ENCODE measurements around the gene HNRNPA2B1.

Gene HNRNPA2B1

DNA sequence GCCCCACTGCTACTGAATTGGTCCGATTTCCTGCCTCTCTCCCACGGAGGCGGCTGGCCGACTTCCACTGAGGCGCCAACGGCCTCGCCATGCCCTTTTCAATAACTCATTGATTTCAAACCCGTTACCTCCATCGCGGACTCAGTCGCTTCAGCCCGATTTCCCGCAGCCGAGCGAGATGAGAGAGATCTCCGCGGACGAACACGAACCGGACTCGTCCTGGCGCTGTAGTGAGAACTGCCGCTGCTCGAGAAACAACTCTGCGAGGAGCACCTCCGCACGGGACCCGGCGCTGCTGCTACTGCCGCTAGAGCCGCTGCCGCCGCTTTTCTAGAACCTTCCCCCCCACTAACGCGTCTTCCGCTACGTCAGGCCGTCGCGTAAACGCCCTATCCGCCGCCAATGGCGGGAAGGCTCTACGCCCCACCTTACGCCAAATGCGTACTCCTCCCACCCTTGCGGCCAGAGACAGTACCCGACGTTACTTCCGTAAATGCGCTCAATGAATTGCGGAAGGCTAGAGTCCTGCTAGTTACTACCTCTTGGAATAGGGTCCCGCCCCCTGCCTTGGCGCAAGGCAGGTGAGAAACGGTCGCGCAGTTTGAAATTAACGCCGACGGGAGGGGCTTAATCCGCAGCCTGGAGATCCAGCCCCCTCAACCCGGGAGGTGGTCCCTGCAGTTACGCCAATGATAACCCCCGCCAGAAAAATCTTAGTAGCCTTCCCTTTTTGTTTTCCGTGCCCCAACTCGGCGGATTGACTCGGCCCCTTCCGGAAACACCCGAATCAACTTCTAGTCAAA is at the start of gene HNRNPA2B1:
HNRNPA2B1 (minus strand) TSS at position 303 of the 803 bp plus-strand sequence; CDS start at position 134, 169 bp downstream.
- in situ Hi-C loops (cut with HindIII; ENCODE audit: low sequenced_read_pairs): no loop called here

DNA sequence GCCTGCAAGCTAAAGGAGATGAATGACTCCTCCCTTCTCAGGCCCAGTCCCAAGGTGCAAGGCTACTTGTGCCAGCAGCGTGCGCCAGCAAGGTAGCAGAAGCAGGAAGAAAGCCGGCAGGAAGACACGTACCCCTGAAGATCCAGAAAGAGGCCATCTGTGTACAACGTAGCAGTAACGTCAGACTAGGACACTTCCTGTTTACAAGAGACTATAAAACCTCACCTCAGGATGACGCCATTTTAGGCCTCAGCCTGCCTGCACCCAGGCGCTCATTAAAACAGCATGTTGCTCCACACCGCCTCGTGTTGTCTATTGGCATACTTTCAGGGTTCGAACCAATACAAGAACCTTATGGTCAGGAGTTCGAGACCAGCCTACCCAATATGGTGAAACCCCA is 49.7 kb upstream of the HNRNPA2B1 start:
- in situ Hi-C loops (cut with HindIII; ENCODE audit: low sequenced_read_pairs): no loop called here

DNA sequence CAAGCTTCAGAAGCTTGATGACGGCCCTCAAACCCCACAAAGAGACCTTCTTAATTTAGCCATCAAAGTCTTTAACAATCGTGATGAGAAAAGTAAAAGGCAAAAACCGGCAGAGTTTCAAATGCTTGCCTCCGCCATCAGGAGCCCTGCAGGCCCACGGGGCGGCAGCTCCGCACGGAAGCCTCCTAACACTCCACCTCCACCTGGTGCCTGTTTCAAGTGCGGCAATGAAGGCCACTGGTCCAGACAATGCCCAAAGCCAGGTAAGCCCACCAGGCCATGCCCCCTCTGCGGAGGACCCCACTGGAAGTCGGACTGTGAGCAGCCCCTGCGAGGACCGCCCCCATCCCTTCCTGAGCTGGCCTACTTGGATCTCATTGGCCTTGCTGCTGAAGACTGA is 44.6 kb upstream of the HNRNPA2B1 start:
- in situ Hi-C loops (cut with HindIII; ENCODE audit: low sequenced_read_pairs): no loop called here

DNA sequence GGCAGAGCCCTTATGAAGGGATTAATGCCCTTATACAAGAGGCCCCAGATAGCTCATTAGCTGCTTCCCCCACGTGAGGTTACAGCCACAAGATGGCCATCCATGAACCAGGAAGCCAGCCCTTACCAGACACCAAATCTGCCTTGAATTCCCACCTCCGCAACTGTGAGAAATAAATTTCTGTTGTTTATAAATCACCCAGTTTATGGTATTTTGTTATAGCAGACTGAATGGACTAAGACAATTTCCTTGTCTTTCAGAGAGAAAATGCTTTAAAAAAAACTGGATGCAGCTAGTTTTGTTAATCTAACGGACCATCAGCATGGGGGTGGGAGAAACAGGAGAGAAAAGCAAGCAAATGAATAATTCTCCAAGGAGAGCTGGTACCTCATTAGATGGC is 37.5 kb upstream of the HNRNPA2B1 start:
- in situ Hi-C loops (cut with HindIII; ENCODE audit: low sequenced_read_pairs): no loop called here

DNA sequence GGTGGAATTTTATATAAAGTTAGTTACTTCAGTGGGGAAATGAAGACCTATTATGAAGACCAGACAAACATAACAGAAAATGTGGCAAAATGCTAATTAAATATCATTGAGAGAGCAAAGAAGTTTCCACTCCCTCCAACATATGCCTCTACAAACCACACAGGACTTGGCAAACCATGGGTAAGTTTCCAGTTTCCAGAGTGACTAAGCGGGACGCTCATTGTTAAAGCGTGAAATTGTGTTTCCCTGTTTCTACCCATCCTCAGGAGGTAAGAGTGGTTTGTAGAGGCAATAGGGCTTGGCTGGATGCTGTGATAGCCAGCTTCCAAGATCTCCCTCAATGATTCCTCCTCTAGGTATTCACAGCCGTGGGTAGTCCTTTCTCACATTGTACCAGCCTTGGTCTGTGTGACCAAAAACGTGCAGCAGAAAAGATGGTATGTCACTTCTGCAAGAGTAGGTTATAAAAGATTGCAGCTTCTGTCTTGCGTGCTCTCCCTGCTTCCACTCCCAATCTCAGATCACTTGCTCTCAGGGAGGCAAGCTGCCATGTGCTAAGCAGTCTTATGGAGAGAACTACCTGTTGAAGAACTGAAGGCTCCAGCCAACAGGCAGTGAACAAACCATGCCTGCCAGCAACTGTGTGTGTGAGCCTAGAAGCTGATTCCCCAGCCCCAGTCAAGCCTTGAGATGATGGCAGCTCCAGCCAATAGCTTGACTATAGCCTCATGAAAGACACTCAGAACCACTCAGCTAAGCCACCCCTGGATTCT is 36.7 kb upstream of the HNRNPA2B1 start:
- in situ Hi-C loops (cut with HindIII; ENCODE audit: low sequenced_read_pairs): no loop called here

DNA sequence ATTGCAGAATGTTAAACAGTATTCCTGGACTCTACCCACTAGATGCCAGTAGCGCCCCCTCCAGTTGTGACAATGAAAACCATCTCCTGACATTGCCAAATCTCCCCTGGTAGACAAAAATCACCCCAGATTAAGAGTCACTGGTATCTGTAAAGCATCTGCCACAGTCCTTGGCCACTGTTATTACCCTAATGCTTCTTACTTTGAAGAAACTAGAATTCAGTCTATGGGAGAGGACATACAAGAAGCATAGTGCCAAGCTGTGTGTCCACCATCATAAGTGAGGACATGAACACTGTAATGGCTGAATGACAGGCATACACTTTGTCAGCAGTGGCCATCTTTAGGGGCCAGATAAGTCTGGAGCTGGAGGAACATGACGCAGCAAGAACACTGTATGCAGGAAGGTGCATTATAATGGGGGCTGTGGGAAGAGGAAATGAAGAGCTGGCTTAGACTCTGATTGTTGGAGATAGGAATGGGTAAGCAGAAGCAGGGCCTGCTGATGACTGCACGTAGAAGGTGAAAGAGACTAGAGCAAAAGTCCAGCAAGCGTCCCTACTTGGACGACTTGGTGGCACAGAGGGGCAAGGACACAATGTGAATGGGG is 33.5 kb upstream of the HNRNPA2B1 start:
- in situ Hi-C loops (cut with HindIII; ENCODE audit: low sequenced_read_pairs): no loop called here

DNA sequence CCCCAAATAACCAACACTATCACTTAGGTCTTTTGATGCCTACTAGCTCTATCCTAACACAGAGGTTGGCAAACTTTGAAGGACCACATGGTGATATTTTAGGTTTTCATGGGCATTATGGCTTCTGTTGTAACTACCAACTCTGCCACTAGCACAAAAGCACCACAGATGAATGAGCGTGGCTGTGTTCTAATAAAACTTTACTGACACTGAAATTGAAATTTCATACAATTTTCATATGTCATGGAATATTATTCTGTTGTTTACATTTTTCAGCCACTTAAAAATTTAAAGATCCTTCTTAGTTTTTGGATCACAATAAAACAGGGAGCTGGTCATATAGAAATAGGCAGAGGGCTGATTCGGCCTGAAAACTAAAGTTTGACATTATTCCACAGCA is 27.4 kb upstream of the HNRNPA2B1 start:
- in situ Hi-C loops (cut with HindIII; ENCODE audit: low sequenced_read_pairs): no loop called here

DNA sequence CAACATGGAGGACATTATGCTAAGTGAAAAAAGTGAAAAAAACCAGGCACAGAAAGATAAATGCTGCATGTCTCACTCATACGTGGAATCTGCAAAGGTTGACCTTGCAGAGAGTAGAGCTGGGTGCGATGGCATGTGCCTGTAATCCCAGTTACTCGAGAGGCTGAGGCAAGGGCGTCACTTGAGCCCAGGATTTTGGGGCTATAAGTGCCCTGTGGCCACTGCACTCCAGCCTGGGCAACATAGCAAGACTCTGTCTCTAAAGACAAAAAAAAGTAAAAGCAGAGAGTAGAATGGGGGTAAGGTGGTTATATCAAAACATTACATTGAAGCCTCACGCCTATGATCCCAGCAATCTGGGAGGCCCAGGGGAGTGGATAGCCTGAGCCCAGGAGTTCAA is 23.8 kb upstream of the HNRNPA2B1 start:
- in situ Hi-C loops (cut with HindIII; ENCODE audit: low sequenced_read_pairs): no loop called here

DNA sequence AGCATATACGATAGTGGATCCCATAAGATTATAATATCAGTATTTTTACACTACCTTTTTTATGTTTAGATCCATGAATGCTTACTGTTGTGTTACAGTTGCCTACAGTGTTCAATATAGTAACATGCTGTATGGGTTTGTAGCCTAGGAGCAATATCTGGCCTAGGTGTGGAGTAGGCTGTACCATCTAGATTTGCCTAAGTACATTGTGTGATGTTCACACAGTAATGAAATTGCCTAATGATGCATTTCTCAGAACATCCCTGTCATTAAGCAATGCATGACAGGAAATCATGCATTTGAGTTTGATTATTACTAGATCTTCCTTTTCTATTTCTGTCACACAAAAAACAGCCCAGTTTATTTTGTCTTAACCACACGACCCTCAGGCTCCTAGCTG is 15.5 kb upstream of the HNRNPA2B1 start:
- in situ Hi-C loops (cut with HindIII; ENCODE audit: low sequenced_read_pairs): no loop called here

DNA sequence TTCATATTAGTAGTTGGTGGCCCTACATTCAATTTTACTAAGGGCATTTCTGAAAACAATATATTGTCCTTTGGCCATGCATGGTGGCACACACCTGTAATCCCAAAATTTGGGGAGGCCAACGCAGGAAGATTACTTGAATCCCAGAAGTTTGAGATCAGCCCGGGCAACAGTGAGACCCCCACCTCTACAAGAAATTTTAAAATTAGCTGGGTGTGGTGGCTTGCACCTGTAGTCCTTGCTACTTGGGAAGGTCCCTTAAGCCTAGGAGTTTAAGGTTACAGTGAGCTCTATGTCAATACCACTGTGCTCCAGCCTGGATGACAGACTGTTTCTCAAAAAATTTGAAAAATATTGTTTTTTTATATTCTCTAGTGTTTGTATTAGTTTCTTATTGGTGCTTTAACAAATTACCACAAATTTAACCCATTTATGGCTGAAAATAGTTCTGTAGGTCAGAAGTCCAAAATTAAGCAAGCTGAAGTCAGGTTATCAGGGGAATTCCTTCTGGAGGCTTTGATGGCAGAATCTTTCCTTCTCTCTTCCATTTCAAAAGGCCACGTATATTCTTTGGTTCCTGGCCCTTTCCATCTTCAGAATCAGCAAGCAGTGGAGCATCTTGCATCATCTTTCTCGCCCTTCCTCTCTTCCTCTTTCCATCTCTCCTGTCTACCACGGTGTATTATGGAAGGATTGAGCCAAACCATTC is 13.4 kb upstream of the HNRNPA2B1 start:
- in situ Hi-C loops (cut with HindIII; ENCODE audit: low sequenced_read_pairs): no loop called here

DNA sequence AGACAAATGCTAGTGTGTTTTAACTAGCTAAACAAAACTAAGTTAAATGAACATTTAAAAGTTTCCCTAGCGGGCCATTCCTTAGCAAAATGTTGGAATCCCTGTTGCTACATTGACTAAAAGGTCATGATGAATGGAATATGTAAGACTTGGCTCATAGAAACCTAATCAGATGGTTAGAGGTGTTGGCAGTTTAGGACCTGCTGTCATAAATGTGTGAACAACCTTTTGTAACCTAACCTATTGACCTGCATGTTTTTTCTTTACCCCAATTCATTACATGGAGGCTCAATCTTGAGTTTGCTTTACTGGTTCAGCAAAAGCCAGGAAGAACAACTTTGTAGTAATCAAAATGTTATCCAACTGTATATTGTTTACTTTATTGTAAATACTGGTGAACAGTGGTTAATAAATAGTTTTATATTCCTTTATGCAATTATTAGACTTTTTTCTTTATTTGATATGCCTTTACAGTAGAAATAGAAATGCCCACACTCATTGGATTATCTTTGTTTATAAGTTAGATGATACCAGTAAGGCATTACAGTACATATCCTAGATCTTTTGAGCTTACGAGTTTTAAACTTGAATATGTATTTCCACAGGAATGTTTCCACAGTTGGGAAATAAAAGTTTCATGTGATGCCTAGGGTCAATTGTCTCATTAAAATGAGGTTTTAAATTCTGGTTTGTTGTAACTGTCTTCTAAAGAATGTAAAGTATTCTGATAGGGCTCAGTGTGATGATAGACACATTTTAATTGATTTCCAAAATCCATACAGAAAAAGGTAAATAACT is 12.6 kb upstream of the HNRNPA2B1 start:
- in situ Hi-C loops (cut with HindIII; ENCODE audit: low sequenced_read_pairs): no loop called here

DNA sequence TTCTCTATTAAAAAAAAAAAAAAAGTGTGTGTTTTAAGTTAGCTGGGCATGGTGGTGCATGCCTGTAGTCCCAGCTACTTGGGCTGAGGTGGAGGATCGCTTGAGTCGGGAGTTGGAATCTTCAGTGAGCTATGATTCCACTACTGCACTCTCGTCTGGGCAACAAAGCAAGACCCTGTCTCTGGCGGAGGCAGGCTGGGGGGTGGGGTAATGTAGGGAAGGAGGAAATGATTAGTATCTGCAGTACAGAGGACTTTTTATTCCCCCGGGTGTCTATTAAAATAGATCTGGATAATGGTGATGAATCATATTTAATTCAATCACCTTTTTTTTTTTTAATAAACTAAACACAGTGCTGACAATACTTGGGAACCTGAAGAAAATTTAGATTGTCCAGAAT is 7.5 kb upstream of the HNRNPA2B1 start:
- in situ Hi-C loops (cut with HindIII; ENCODE audit: low sequenced_read_pairs): no loop called here

DNA sequence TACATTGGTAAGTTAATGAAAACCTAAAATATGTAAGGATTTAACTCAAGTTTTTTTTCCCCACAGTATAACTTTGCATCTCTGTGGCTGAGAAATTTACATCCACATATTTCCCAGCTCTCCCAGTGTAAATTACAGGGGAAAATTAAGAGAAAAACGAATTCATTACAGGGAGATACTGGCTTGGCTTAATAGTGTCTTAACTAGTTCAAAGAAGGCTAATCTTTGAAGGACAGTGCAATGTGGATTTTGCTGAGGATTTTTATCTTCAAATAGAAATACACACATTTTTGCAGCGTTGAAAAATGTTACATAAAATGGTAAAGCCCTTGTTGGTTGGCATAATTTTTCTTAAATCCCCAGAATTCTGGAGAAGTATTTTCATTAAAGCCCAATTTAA is 2.5 kb upstream of the HNRNPA2B1 start:
- in situ Hi-C loops (cut with HindIII; ENCODE audit: low sequenced_read_pairs): no loop called here

DNA sequence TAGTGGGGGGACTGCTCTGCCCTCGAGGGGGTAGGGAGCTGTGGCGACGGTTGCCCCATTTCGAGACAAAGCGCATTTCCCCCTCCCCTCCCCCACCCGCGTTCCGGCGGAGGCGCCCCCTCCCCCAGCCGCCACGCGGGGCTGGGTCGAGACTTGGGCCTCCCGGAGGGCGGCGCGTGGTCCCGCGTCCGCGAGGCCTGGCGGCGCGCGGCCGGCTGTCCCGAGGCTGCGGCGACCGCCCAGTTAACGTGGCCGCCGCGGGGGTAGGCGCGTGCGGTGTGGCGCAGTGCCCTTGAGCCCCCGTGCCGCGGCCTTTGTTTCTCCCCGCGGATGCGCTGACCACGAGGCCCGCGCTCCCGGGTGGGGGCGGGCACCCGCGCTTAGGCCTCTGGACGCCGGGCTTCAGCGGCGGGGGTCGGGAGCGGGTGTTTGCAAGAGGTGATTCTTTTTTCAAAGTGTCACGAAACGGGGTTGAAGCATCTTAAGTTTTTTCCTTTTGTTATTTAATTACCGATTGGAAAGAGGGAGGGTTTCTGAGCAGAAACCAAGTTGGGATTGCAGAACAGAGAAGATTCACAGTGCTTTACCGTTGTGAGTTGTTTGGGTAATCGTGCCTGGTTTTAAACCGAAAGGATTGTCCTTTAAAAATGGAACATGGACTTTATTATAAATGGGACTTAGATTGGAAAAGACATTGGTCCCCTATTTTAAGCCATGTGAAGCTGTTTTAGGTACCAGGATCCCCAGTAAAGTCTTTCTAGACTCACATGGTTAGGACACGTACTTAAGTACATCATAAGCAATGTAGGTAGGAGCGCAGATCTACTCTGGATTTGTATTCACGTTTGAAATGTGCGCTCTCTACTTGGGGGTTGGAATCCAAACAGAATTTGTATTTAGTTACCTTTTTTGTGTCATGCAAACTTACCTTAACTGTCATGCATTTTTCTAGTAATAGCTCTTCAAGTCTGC is 1.8 kb upstream of the HNRNPA2B1 start:
- in situ Hi-C loops (cut with HindIII; ENCODE audit: low sequenced_read_pairs): no loop called here

DNA sequence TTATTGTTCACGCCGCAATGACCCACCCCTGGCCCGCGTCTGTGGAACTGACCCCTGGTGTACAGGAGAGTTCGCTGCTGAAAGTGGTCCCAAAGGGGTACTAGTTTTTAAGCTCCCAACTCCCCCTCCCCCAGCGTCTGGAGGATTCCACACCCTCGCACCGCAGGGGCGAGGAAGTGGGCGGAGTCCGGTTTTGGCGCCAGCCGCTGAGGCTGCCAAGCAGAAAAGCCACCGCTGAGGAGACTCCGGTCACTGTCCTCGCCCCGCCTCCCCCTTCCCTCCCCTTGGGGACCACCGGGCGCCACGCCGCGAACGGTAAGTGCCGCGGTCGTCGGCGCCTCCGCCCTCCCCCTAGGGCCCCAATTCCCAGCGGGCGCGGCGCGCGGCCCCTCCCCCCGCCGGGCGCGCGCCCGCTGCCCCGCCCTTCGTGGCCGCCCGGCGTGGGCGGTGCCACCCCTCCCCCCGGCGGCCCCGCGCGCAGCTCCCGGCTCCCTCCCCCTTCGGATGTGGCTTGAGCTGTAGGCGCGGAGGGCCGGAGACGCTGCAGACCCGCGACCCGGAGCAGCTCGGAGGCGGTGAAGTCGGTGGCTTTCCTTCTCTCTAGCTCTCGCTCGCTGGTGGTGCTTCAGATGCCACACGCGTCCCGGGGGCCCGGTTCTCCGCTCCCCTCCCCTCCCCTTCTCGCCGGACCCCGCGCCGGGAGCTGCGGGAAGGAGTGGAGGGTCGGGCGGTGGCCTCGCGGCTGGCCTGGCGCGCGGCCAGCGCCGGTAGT is 887 bp upstream of the HNRNPA2B1 start, which contains the start of gene CBX3:
CBX3 (plus strand) TSS at position 499 of the 772 bp plus-strand sequence. CDS start 1,254 bp downstream, outside the sequence.
- in situ Hi-C loops (cut with HindIII; ENCODE audit: low sequenced_read_pairs): no loop called here

DNA sequence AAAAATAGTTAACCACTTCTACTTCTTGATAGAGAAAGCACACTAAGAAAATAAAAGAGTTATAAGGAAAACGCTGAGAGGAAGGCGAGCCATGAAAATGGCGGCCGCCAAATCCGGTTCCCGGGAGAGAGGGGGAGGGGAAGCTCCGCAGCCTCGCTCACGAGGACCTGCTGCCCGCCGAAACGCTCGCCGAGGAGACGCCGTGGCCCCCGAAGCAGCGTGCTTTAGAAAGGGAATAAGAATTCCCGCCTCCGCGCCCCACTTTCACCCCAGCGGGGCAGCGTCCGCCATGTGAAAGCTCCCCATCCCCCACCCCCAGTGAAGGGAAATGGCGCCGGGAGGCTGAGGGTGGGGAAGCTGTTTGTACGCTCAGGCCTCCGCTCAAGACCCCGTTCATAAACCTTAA is 505 bp downstream of the HNRNPA2B1 start:
- in situ Hi-C loops (cut with HindIII; ENCODE audit: low sequenced_read_pairs): no loop called here

DNA sequence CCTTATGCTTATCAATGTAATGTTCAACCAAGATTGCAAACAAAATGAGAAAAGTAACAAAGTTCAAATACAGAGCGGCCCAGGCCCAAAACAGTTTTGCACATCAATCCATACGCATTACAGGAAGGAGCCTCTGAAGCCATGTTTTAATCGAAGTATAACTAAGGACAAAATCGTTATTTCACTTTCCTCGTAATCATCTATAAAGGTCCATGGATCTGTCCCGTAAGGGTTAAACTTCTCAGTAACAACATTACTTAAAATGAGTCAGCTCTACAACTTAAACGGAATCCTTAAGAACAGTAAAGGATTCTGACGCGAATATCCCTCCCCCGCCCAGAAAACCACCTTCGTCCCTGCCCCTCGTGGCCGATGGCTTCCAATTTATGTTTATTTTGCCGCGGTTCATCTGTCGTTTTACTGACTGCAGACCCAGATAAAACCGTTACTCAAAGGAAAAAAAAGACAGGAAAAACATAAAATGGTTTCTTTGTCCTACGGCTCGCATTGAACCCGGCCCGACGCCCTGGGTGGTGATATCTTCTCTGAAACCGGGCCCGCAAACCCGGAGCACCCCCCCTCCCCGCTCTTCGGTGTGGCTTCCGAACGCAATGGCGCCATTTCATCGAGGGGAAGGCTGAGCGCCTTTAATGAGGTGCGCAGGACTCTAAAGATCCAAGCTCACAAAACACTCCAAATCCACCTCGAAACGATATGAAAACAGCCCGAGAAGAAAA is 1.1 kb downstream of the HNRNPA2B1 start:
- in situ Hi-C loops (cut with HindIII; ENCODE audit: low sequenced_read_pairs): no loop called here

DNA sequence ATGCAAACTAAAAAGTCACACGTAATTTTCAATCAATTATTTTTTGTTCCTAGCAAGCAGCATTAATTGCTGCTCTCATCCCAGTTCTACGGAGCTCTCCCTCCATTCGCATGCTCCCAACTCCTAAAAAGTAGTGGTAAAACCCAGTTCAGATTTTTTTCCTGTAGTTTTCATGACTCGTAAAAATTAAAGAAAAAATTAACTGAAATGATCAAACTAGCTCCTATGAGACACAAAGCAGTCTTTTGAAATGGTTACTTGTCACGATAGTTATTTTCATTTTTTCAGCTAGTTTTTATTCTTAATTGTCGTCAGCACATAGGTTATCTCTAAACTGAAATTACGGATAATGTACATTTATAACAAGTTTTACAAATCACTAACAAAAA is 1.8 kb downstream of the HNRNPA2B1 start:
- in situ Hi-C loops (cut with HindIII; ENCODE audit: low sequenced_read_pairs): no loop called here
